Measurements from ENCODE around the gene NT5DC2. TPM values are rescaled to one million over a fixed set of nuclear protein-coding genes. Genes with fewer than 3 reads are reported as not detected.

Gene NT5DC2
- polyA plus RNA-seq, 1 donor = 67.6 TPM

- Histone ChIP-seq H3K4me1 (ENCODE audit: control insufficient read depth, insufficient read depth, low read length) (peaks cover 24% of the 10 kb centered on the region), H3K27ac (ENCODE audit: low read length) (peak overlapping the region; percentile 64), H3K27me3 (ENCODE audit: control insufficient read depth, insufficient read depth, low read length) (no peaks in the 10 kb centered on the region), H3K4me3 (ENCODE audit: low read length) (peak overlapping the region; percentile 60), H3K36me3 (ENCODE audit: control insufficient read depth, insufficient read depth, low read length) (peaks cover 7% of the 10 kb centered on the region), H3K9me3 (ENCODE audit: control insufficient read depth, low read depth, low read length) (peaks cover 3% of the 10 kb centered on the region)
- DNase-seq = no peak
- WGBS (ENCODE audit: insufficient coverage, low lambda C conversion rate) = 10% methylated on average over 2 of the region's 7 CpGs
These were observed 4.2 kb upstream of the NT5DC2 start for GRCh38 chr3:52537726-52538421.

GRCh38 chr3:52537165-52537620 is 3.5 kb upstream of the NT5DC2 start:
- peaks cover 31% of the 10 kb centered on the region for H3K4me1 ChIP-seq (ENCODE audit: control insufficient read depth, insufficient read depth, low read length)
- DNase-seq = no peak
- 0% methylated on average over 1 of the region's 6 CpGs for WGBS (ENCODE audit: insufficient coverage, low lambda C conversion rate)
- peak overlapping the region; percentile 60 for H3K4me3 ChIP-seq (ENCODE audit: low read length)
- H3K36me3 ChIP-seq (ENCODE audit: control insufficient read depth, insufficient read depth, low read length) = peaks cover 7% of the 10 kb centered on the region
- peak overlapping the region; percentile 64 for H3K27ac ChIP-seq (ENCODE audit: low read length)
- H3K27me3 ChIP-seq (ENCODE audit: control insufficient read depth, insufficient read depth, low read length) = no peaks in the 10 kb centered on the region
- peaks cover 3% of the 10 kb centered on the region for H3K9me3 ChIP-seq (ENCODE audit: control insufficient read depth, low read depth, low read length)

GRCh38 chr3:52536369-52537164 is 2.9 kb upstream of the NT5DC2 start, which contains the start of gene UQCC5:
Gene UQCC5, plus strand, starts transcription at chr3:52536605. Its CDS starts 151 bp downstream, at chr3:52536756.
- peak within 1 kb of the TSS; percentile 60 for H3K4me3 ChIP-seq (ENCODE audit: low read length)
- H3K4me1 ChIP-seq (ENCODE audit: control insufficient read depth, insufficient read depth, low read length) = peaks cover 31% of the 10 kb centered on the region
- WGBS (ENCODE audit: insufficient coverage, low lambda C conversion rate) = no CpG with 5 or more reads among the region's 65 CpGs
- H3K27me3 ChIP-seq (ENCODE audit: control insufficient read depth, insufficient read depth, low read length) = no peaks in the 10 kb centered on the region
- H3K36me3 ChIP-seq (ENCODE audit: control insufficient read depth, insufficient read depth, low read length) = peaks cover 7% of the 10 kb centered on the region
- H3K9me3 ChIP-seq (ENCODE audit: control insufficient read depth, low read depth, low read length) = peaks cover 3% of the 10 kb centered on the region
- peak within 1 kb of the TSS; percentile 64 for H3K27ac ChIP-seq (ENCODE audit: low read length)
- peak; percentile 99 for DNase-seq

- H3K27ac ChIP-seq (ENCODE audit: low read length) = no peak overlapping the region
- H3K4me3 ChIP-seq (ENCODE audit: low read length) = peak overlapping the region; percentile 41
- no peak for DNase-seq
- H3K36me3 ChIP-seq (ENCODE audit: control insufficient read depth, insufficient read depth, low read length) = peaks cover 3% of the 10 kb centered on the region
- H3K9me3 ChIP-seq (ENCODE audit: control insufficient read depth, low read depth, low read length) = peaks cover 3% of the 10 kb centered on the region
- peaks cover 31% of the 10 kb centered on the region for H3K4me1 ChIP-seq (ENCODE audit: control insufficient read depth, insufficient read depth, low read length)
- WGBS (ENCODE audit: insufficient coverage, low lambda C conversion rate) = no CpG with 5 or more reads among the region's 9 CpGs
- H3K27me3 ChIP-seq (ENCODE audit: control insufficient read depth, insufficient read depth, low read length) = no peaks in the 10 kb centered on the region
These were observed 2.4 kb upstream of the NT5DC2 start for GRCh38 chr3:52536112-52536368.

- Histone ChIP-seq H3K9me3 (ENCODE audit: control insufficient read depth, low read depth, low read length) (peaks cover 3% of the 10 kb centered on the region), H3K36me3 (ENCODE audit: control insufficient read depth, insufficient read depth, low read length) (no peaks in the 10 kb centered on the region), H3K4me3 (ENCODE audit: low read length) (peak overlapping the region; percentile 41), H3K4me1 (ENCODE audit: control insufficient read depth, insufficient read depth, low read length) (peaks cover 31% of the 10 kb centered on the region), H3K27ac (ENCODE audit: low read length) (no peak overlapping the region), H3K27me3 (ENCODE audit: control insufficient read depth, insufficient read depth, low read length) (no peaks in the 10 kb centered on the region)
- no peak for DNase-seq
- WGBS (ENCODE audit: insufficient coverage, low lambda C conversion rate) = 92% methylated on average over 7 of the region's 19 CpGs
These were observed 1.9 kb upstream of the NT5DC2 start for GRCh38 chr3:52535411-52536111.

- H3K4me3 ChIP-seq (ENCODE audit: low read length) = peak overlapping the region; percentile 54
- no peaks in the 10 kb centered on the region for H3K27me3 ChIP-seq (ENCODE audit: control insufficient read depth, insufficient read depth, low read length)
- DNase-seq = peak in 1 of 2 donors; percentile 13
- H3K27ac ChIP-seq (ENCODE audit: low read length) = peak overlapping the region; percentile 41
- peaks cover 3% of the 10 kb centered on the region for H3K9me3 ChIP-seq (ENCODE audit: control insufficient read depth, low read depth, low read length)
- H3K36me3 ChIP-seq (ENCODE audit: control insufficient read depth, insufficient read depth, low read length) = no peaks in the 10 kb centered on the region
- 100% methylated on average over 3 of the region's 57 CpGs for WGBS (ENCODE audit: insufficient coverage, low lambda C conversion rate)
- H3K4me1 ChIP-seq (ENCODE audit: control insufficient read depth, insufficient read depth, low read length) = peaks cover 31% of the 10 kb centered on the region
These were observed 875 bp upstream of the NT5DC2 start for GRCh38 chr3:52534281-52535183.

- Histone ChIP-seq H3K27ac (ENCODE audit: low read length) (no peak overlapping the region), H3K9me3 (ENCODE audit: control insufficient read depth, low read depth, low read length) (peaks cover 3% of the 10 kb centered on the region), H3K4me3 (ENCODE audit: low read length) (peak overlapping the region; percentile 64), H3K27me3 (ENCODE audit: control insufficient read depth, insufficient read depth, low read length) (no peaks in the 10 kb centered on the region), H3K36me3 (ENCODE audit: control insufficient read depth, insufficient read depth, low read length) (peaks cover 10% of the 10 kb centered on the region), H3K4me1 (ENCODE audit: control insufficient read depth, insufficient read depth, low read length) (peaks cover 29% of the 10 kb centered on the region)
- peak in 1 of 2 donors; percentile 50 for DNase-seq
- WGBS (ENCODE audit: insufficient coverage, low lambda C conversion rate) = no CpG with 5 or more reads among the region's 78 CpGs
These were observed 627 bp downstream of the NT5DC2 start for GRCh38 chr3:52532838-52533622.

- Histone ChIP-seq H3K27ac (ENCODE audit: low read length) (no peak overlapping the region), H3K36me3 (ENCODE audit: control insufficient read depth, insufficient read depth, low read length) (peaks cover 15% of the 10 kb centered on the region), H3K4me3 (ENCODE audit: low read length) (peak overlapping the region; percentile 64), H3K4me1 (ENCODE audit: control insufficient read depth, insufficient read depth, low read length) (peaks cover 23% of the 10 kb centered on the region), H3K27me3 (ENCODE audit: control insufficient read depth, insufficient read depth, low read length) (no peaks in the 10 kb centered on the region), H3K9me3 (ENCODE audit: control insufficient read depth, low read depth, low read length) (peaks cover 3% of the 10 kb centered on the region)
- WGBS (ENCODE audit: insufficient coverage, low lambda C conversion rate) = no CpG with 5 or more reads among the region's 5 CpGs
- DNase-seq = peak in 1 of 2 donors; percentile 42
These were observed 1.2 kb downstream of the NT5DC2 start for GRCh38 chr3:52532517-52532837.

- no peak overlapping the region for H3K27ac ChIP-seq (ENCODE audit: low read length)
- DNase-seq = no peak
- H3K4me1 ChIP-seq (ENCODE audit: control insufficient read depth, insufficient read depth, low read length) = peaks cover 20% of the 10 kb centered on the region
- H3K9me3 ChIP-seq (ENCODE audit: control insufficient read depth, low read depth, low read length) = peaks cover 3% of the 10 kb centered on the region
- H3K27me3 ChIP-seq (ENCODE audit: control insufficient read depth, insufficient read depth, low read length) = no peaks in the 10 kb centered on the region
- WGBS (ENCODE audit: insufficient coverage, low lambda C conversion rate) = no CpG with 5 or more reads among the region's 14 CpGs
- H3K4me3 ChIP-seq (ENCODE audit: low read length) = peak overlapping the region; percentile 64
- peaks cover 20% of the 10 kb centered on the region for H3K36me3 ChIP-seq (ENCODE audit: control insufficient read depth, insufficient read depth, low read length)
These were observed 1.7 kb downstream of the NT5DC2 start for GRCh38 chr3:52531860-52532516.

All from large intestine (tissue), 3 donors.